Psoas muscle (tissue), 8 donors: ENCODE data around the gene SCO2. TPM values are rescaled to one million over a fixed set of nuclear protein-coding genes. Genes with fewer than 3 reads are reported as not detected.

ENCODE experiments used
- ATAC-seq, 4 donors: fragments of 200-7000 bp; cut with Tn5 transposase; one replicate each; pipeline ENCODE4 v1.9.1; 2020; ENCODE audit warnings: moderate library complexity in 3 of 4, mild to moderate bottlenecking in 2 of 4
- DNase-seq, 2 donors: peaks; one replicate each; pipeline ENCODE4 v3.0.0-alpha.2; 2020
- H3K27ac ChIP-seq: fragments of 200-600 bp; one replicate; pipeline ENCODE4 v1.8.0; 2022
- H3K27me3 ChIP-seq, 3 donors: fragments of 200-600 bp in 1 of 3; one replicate each; pipeline versions ENCODE4 v1.6.1 to v1.8.0; 2013 to 2022; ENCODE audit warnings: low read length in 2 of 3, mild to moderate bottlenecking in 2 of 3, moderate library complexity in 1 of 3; ENCODE audit not compliant: insufficient read depth in 3 of 3
- H3K36me3 ChIP-seq, 2 donors: fragments of 200-600 bp in 1 of 2; one replicate each; pipeline versions ENCODE4 v1.6.1 to v1.8.0; 2013 to 2022; ENCODE audit warnings: low read depth in 1 of 2, mild to moderate bottlenecking in 1 of 2, moderate library complexity in 1 of 2; ENCODE audit not compliant: insufficient read depth in 1 of 2
- H3K4me1 ChIP-seq: fragments of 200-600 bp; one replicate; pipeline ENCODE4 v1.8.0; 2022
- H3K4me3 ChIP-seq: fragments of 200-600 bp; one replicate; pipeline ENCODE4 v1.8.0; 2022; ENCODE audit warnings: mild to moderate bottlenecking
- H3K9me3 ChIP-seq: fragments of 200-600 bp; one replicate; pipeline ENCODE4 v1.8.0; 2022
- WGBS, 3 donors: extraction: QIAGEN DNeasy Blood & Tissue Kit; methylation state at CpG; one replicate each; pipeline versions ENCODE4 v1.1.6 to v1.1.7; 2013; 5-methylcytosine and 5-hydroxymethylcytosine counted together
- intact Hi-C, 2 donors: fragments of 100-400 bp; cut with DNase I; formaldehyde crosslinking; loops; one replicate each; pipeline versions ENCODE4 v1.11.0 to v1.14.2; 2022
- polyA plus RNA-seq, 3 donors: library from polyadenylated mRNA; stranded (reverse); fragments of 200-250 nt; gene quantifications; one replicate each; pipeline ENCODE4 v1.2.3, GENCODE V29; 2013
- total RNA-seq, 4 donors: library from RNA; stranded (reverse); fragmentation: NEBNext Ultra II Directional in 2 of 4; extraction: Animal tissue kit (Norgen Biotek cat#: 25700) in 2 of 4; gene quantifications; one replicate each; pipeline versions ENCODE4 v1.2.1 to v1.2.4, GENCODE V29; 2021 to 2023
- TF ChIP-seq, protein P1 (sequence below): fragments of 200-600 bp; IDR thresholded peaks from one replicate; pipeline ENCODE4 v1.8.0; 2022; ENCODE audit warnings: antibody characterized with exemption
- donor health status: healthy with polysubstance abuse.
- donor health status: DM: no; HTN: no; CAD: no; lungs with moderate emphysema.
- donor health status: Bipolar disorder and iron deficiency.
- donor health status: healthy.
- donor health status: DM: yes; HTN: yes; CAD: no.
- donor health status: DM: no; HTN: no; CAD: no.
- donor health status: DM: no; HTN: no; CAD: no.
- donor health status: DM: yes; HTN: yes; CAD: no.

SCO2 gene
- total and polyA plus RNA-seq, 7 donors, result 0.97 to 1.00 (median 0.99) TPM; not detected in 4

GRCh38 chr22:50553310-50553709, 27.9 kb upstream of the SCO2 start:
- ATAC-seq, result no peak
- Histone ChIP-seq H3K27ac (no peak overlapping the region), H3K4me3 (no peak overlapping the region), H3K36me3 (no peaks in the 10 kb centered on the region), H3K27me3 (peaks cover 0 to 30% (median 11%) of the 10 kb centered on the region in 3 donors), H3K4me1 (no peaks in the 10 kb centered on the region), H3K9me3 (no peaks in the 10 kb centered on the region)
- no peak for DNase-seq
- intact Hi-C loops, result no loop called here
- 71 to 86% (median 74%) methylated on average over 8 of the region's 8 CpGs for WGBS, 3 donors
- TF ChIP-seq, protein P1, sequence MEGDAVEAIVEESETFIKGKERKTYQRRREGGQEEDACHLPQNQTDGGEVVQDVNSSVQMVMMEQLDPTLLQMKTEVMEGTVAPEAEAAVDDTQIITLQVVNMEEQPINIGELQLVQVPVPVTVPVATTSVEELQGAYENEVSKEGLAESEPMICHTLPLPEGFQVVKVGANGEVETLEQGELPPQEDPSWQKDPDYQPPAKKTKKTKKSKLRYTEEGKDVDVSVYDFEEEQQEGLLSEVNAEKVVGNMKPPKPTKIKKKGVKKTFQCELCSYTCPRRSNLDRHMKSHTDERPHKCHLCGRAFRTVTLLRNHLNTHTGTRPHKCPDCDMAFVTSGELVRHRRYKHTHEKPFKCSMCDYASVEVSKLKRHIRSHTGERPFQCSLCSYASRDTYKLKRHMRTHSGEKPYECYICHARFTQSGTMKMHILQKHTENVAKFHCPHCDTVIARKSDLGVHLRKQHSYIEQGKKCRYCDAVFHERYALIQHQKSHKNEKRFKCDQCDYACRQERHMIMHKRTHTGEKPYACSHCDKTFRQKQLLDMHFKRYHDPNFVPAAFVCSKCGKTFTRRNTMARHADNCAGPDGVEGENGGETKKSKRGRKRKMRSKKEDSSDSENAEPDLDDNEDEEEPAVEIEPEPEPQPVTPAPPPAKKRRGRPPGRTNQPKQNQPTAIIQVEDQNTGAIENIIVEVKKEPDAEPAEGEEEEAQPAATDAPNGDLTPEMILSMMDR, result no peak

DNA sequence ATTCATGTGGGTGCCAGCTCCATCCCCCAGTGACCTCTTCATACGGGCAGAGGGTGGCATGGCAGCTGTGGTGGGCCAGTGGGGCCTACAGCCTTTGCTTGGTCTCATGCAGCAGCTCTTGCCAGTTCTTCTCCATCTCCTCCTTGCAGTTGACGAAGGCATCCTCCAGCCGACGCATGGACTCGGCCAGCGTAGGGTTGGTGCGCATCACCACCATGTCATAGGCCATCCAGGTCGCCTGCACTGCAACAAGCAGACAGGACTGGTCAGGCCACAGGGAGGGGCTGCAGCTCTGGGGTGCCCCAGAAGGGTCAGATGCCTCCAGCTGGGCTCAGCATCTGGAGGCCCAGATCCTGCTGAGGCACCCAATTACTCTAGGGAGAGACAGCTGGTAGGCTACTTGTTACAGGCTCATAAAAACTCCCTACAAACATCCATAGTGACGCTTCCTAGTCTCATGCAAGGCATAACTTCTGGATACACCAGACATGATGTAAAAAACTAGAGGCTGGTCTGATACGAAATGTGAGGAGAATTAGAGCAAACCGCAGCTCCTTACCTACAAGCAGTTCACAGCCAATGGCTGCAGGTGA, 25.9 kb upstream of the SCO2 start:
- no peaks in the 10 kb centered on the region for H3K9me3 ChIP-seq
- intact Hi-C loops, result no loop called here
- H3K27me3 ChIP-seq, result peaks cover 0 to 46% (median 25%) of the 10 kb centered on the region in 3 donors

DNA sequence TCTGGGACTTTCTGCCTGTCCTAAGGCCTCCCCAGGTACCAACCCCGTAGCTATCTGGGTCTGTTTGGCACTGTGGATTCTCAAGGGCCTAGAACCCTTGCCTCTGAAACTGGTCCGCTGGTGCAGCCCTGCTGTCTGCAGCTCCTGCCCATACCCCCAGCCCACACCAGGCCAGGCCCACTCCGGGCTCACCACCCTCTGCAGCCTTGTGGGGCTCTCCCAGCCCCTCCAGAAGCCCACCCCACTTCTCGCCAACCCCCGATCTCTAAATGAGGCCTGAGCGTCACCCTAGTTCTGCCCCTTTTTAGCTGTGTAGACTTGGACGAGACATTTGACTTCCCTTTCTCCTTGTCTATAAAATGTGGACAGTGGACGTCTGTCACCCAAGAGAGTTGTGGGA, 25.0 kb upstream of the SCO2 start:
- Histone ChIP-seq H3K9me3 (no peaks in the 10 kb centered on the region), H3K4me1 (no peaks in the 10 kb centered on the region), H3K27me3 (peaks cover 0 to 55% (median 32%) of the 10 kb centered on the region in 3 donors), H3K36me3 (no peaks in the 10 kb centered on the region), H3K4me3 (no peak overlapping the region), H3K27ac (no peak overlapping the region)
- 87 to 92% (median 88%) methylated on average over 7 to 8 of the region's 8 CpGs for WGBS, 3 donors
- TF ChIP-seq, protein P1, result no peak
- DNase-seq, result peak in 1 of 2 donors; percentile 30
- ATAC-seq, result no peak
- intact Hi-C loops, result no loop called here

More for the DNA sequence above, 25.9 kb upstream of the SCO2 start:
- Histone ChIP-seq H3K4me3 (no peak overlapping the region), H3K4me1 (no peaks in the 10 kb centered on the region), H3K36me3 (no peaks in the 10 kb centered on the region), H3K27ac (no peak overlapping the region)
- TF ChIP-seq, protein P1, result no peak
- ATAC-seq (no peak), DNase-seq (peak in 1 of 2 donors; percentile 11)
- WGBS, 3 donors, result 87 to 92% (median 88%) methylated on average over 11 of the region's 11 CpGs

- H3K36me3 ChIP-seq, result no peaks in the 10 kb centered on the region
- intact Hi-C loops, result no loop called here
- DNase-seq (peak in 1 of 2 donors; percentile 47), ATAC-seq (no peak)
- TF ChIP-seq, protein P1, result no peak
- 57 to 73% (median 65%) methylated on average over 46 to 68 of the region's 68 CpGs for WGBS, 3 donors
- no peak overlapping the region for H3K27ac ChIP-seq
- peak overlapping the region; percentile 30 for H3K4me3 ChIP-seq
- H3K9me3 ChIP-seq, result no peaks in the 10 kb centered on the region
- peaks cover 0 to 66% (median 32%) of the 10 kb centered on the region in 3 donors for H3K27me3 ChIP-seq
- no peaks in the 10 kb centered on the region for H3K4me1 ChIP-seq
Observed at GRCh38 chr22:50548921-50549790, 23.8 kb upstream of the SCO2 start.
